K562 (cell line): ENCODE data around the gene FILIP1L. TPM values are rescaled to one million over a fixed set of nuclear protein-coding genes. Genes with fewer than 3 reads are reported as not detected.

Experiments used
- ARID3B ChIP-seq: fragments of 250-450 bp; sonication (Bioruptor Pico); IDR thresholded peaks from 2 replicates; pipeline ENCODE4 v1.4.0; 2020; ENCODE audit warnings: borderline replicate concordance
- ASH1L ChIP-seq: fragments of 450-650 bp; IDR thresholded peaks from 2 replicates; pipeline ENCODE4 v1.6.1; 2018; ENCODE audit warnings: borderline replicate concordance, mild to moderate bottlenecking, low read depth; ENCODE audit not compliant: partially characterized antibody
- CHD2 ChIP-seq: IDR thresholded peaks from 2 replicates; pipeline ENCODE4 v1.6.1; 2011; ENCODE audit warnings: low read depth, low read length
- FOXJ3 ChIP-seq: sonication (generic); formaldehyde crosslinking; IDR thresholded peaks from 2 replicates; pipeline ENCODE4 v1.4.0; 2020; ENCODE audit warnings: mild to moderate bottlenecking, missing genetic modification reagents
- HNRNPL ChIP-seq: fragments of 200-400 bp; formaldehyde crosslinking; IDR thresholded peaks from 2 replicates; pipeline ENCODE4 v1.6.1; 2017; ENCODE audit warnings: low read depth, mild to moderate bottlenecking, low read length
- IRF1 ChIP-seq: sonication (generic); formaldehyde crosslinking; IDR thresholded peaks from 2 replicates; pipeline ENCODE4 v1.8.0; 2022; ENCODE audit warnings: missing genetic modification reagents, mild to moderate bottlenecking, borderline replicate concordance
- MNT ChIP-seq, 2 experiments: fragments of 450-650 bp; conservative IDR thresholded peaks; 2 replicates each; pipeline ENCODE4 v1.6.1; 2017; ENCODE audit warnings: mild to moderate bottlenecking in 2 of 2, moderate library complexity in 2 of 2
- MYBL2 ChIP-seq, 2 experiments: fragments of 450-650 bp in 1 of 2; sonication (generic) in 1 of 2; formaldehyde crosslinking in 1 of 2; IDR thresholded peaks; 2 replicates each; pipeline versions ENCODE4 v1.6.1 to v1.8.1; 2017 to 2022; ENCODE audit warnings: borderline replicate concordance in 1 of 2, inconsistent platforms in 1 of 2, low read depth in 1 of 2, mild to moderate bottlenecking in 1 of 2, missing genetic modification reagents in 1 of 2, moderate library complexity in 1 of 2
- RBM39 ChIP-seq: fragments of 200-400 bp; formaldehyde crosslinking; optimal IDR thresholded peaks from 2 replicates; pipeline ENCODE3; 2018; ENCODE audit warnings: low read depth, low read length
- SOX6 ChIP-seq: fragments of 450-650 bp; IDR thresholded peaks from 2 replicates; pipeline ENCODE4 v1.6.1; 2014; ENCODE audit warnings: mild to moderate bottlenecking
- TAF9B ChIP-seq: fragments of 450-650 bp; IDR thresholded peaks from 2 replicates; pipeline ENCODE4 v1.6.1; 2018; ENCODE audit warnings: mild to moderate bottlenecking; ENCODE audit not compliant: partially characterized antibody
- TAL1 ChIP-seq: fragments of 450-650 bp; IDR thresholded peaks from 2 replicates; pipeline ENCODE4 v1.6.1; 2016; ENCODE audit warnings: mild to moderate bottlenecking
- TFAP4 ChIP-seq: sonication (generic); formaldehyde crosslinking; IDR thresholded peaks from 2 replicates; pipeline ENCODE4 v1.8.0; 2022; ENCODE audit warnings: missing genetic modification reagents, mild to moderate bottlenecking, moderate library complexity, borderline replicate concordance
- ZFP1 ChIP-seq: fragments of 450-650 bp; formaldehyde crosslinking; IDR thresholded peaks from 2 replicates; pipeline ENCODE4 v1.4.0; 2020; ENCODE audit warnings: mild to moderate bottlenecking, mixed read lengths
- ZNF121 ChIP-seq: sonication (generic); formaldehyde crosslinking; conservative IDR thresholded peaks from 2 replicates; pipeline ENCODE4 v1.8.0; 2022; ENCODE audit warnings: missing genetic modification reagents
- ZNF143 ChIP-seq: sonication (generic); formaldehyde crosslinking; IDR thresholded peaks from 2 replicates; pipeline ENCODE4 v1.9.0; 2022; ENCODE audit warnings: mild to moderate bottlenecking, missing genetic modification reagents
- ZNF408 ChIP-seq: fragments of 250-450 bp; sonication (Bioruptor Pico); IDR thresholded peaks from 2 replicates; pipeline ENCODE4 v1.4.0; 2020; ENCODE audit warnings: low read depth, mild to moderate bottlenecking, moderate library complexity
- ZNF518B ChIP-seq: fragments of 250-450 bp; sonication (Bioruptor Pico); IDR thresholded peaks from 2 replicates; pipeline ENCODE4 v1.5.0; 2021; ENCODE audit warnings: mild to moderate bottlenecking, moderate library complexity
- polyA plus RNA-seq, 8 experiments: library from polyadenylated mRNA; depleted of rRNA in 4 of 8; stranded (reverse) in 5 of 8; unstranded in 3 of 8; fragments of >200 nt; fragmentation: Nextera tagmentation in 2 of 8; fragmentation: Illumina TruSeq in 1 of 8; extraction: Ambion mirVana in 2 of 8; extraction: Trizol in 1 of 8; gene quantifications; 2 replicates each; pipeline versions ENCODE4 v1.2.1 to v1.2.3, GENCODE V29; 2011 to 2014; ENCODE audit warnings: inconsistent platforms in 1 of 8, missing spikeins in 1 of 8
- total RNA-seq, 7 experiments: library from RNA; depleted of rRNA in 6 of 7; stranded (reverse); fragments of >200 nt in 6 of 7; fragmentation: Illumina TruSeq in 2 of 7; extraction: Trizol in 2 of 7; gene quantifications; 2 replicates each; pipeline versions ENCODE4 v1.2.1 to v1.2.3, GENCODE V29; 2011 to 2021; ENCODE audit warnings: low replicate concordance in 1 of 7

Gene FILIP1L
- total and polyA plus RNA-seq, 9 of the 15 experiments (the other 6 are each of a cell fraction or from before 2014, with no cell fraction given): 0.50 to 2.1 (median 1.1) TPM

- no peak for TF ChIP-seq TAF9B
- no peak for TF ChIP-seq ASH1L
- peak; percentile 65 for TF ChIP-seq SOX6
- TF ChIP-seq ZFP1 (CRISPR knock-in tag): no peak
- no peak for TF ChIP-seq ZNF518B (CRISPR knock-in tag)
- no peak for TF ChIP-seq MYBL2 (IDR thresholded peaks at IDR 0.05; ENCODE audit: low read depth)
- TF ChIP-seq MYBL2 (CRISPR knock-in tag; IDR thresholded peaks at IDR 0.05; ENCODE audit: borderline replicate concordance): no peak
- TF ChIP-seq ZNF408 (CRISPR knock-in tag): no peak
- TF ChIP-seq TAL1: no peak
- no peak for TF ChIP-seq MNT (conservative IDR thresholded peaks at IDR 0.05)
- TF ChIP-seq IRF1 (CRISPR knock-in tag): no peak
- TF ChIP-seq TFAP4 (CRISPR knock-in tag): no peak
- TF ChIP-seq RBM39: no peak
- TF ChIP-seq ZNF143 (CRISPR knock-in tag): no peak
- no peak for TF ChIP-seq ARID3B (CRISPR knock-in tag)
- no peak for TF ChIP-seq CHD2
- no peak for TF ChIP-seq ZNF121 (CRISPR knock-in tag)
- no peak for TF ChIP-seq FOXJ3 (CRISPR knock-in tag)
- TF ChIP-seq HNRNPL: no peak
Measured at GRCh38 chr3:99920481-99921376, 193.6 kb downstream of the FILIP1L start (continued).
